NCI-H2081 (cell line): Measurements from ENCODE around the gene AGAP3.

ENCODE experiments used
- DNase-seq, 2 experiments: peaks; one replicate each; lab custom pipeline; 2025; lab: John Stamatoyannopoulos, UW

Gene AGAP3

GRCh38 chr7:151110236-151110940, 24.1 kb downstream of the AGAP3 start:
- no peak for DNase-seq

DNA sequence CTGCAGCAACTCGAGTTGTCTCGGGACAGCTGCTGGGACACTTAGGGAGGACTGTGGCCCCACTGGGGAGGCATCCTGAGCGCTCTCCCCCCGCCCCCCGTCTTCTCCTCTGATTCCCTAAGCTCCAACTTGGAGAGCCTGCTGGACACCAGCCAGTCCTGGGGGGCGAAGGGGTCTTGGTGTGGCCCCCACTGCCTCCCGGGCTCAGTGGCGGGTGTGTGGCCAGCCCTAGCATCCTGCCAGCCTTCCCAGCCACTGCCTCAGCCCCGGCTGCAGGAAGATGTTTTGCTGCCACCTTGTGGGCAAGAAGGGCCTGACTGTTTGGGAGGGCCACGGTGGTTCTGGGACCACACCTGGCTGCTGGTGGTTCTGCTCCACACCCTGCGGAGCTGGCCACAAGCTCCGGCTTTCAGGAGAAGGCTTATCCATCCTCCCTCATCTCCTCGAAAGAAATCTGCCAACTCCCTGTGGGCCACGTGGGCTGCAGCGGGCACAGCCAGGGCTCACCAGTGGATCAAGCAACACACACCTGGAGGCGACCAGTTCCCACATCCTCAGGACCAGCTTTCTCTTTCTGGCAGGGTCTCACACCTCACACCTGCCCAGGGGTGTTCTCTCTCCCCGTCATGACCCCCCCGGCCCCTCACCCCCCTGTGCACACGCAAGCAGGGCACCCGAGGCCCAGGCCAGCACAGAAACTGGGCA, 24.8 kb downstream of the AGAP3 start:
- DNase-seq, result peak; percentile 64 to 70

DNA sequence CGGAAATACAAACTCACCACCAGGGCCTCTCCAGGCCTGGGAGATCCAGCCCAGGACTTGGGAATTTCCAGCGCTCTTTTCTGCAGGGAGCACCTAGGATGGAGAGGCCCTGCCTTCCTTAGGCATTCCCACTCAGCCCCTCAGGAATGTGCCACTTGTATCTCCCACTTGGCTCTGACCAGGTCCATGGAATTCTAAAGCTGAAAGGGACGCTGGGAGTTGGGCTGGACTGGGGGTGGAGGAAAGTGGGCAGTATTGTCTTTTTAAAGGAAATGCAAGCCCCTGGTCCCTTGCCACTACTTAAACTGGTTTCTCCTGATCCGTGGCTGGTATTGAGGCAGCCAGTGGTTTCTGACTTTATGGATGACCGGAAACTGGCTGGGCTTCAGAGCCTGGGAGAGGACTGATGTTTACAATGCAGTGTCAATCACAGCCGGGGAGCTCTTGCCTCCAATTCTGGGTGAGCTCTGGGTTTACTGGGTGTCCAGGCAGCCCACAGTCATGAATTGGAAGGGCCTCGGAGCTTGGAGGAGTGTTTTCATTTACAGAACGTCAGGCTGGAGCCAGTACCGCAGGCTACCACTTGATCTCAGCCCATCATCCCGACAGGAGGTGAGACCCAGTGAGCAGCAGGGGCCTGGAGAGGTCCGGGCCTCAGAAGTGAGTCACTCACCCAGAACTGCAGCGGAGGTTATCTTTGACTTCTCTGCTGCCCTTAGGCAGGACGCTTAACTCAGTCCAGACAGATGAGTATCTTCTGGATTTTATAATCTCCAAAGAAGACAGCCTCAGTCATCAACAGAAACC, 27.3 kb downstream of the AGAP3 start:
- DNase-seq, result no peak

- no peak for DNase-seq
Observed at GRCh38 chr7:151114151-151115090, 28.1 kb downstream of the AGAP3 start.

DNA sequence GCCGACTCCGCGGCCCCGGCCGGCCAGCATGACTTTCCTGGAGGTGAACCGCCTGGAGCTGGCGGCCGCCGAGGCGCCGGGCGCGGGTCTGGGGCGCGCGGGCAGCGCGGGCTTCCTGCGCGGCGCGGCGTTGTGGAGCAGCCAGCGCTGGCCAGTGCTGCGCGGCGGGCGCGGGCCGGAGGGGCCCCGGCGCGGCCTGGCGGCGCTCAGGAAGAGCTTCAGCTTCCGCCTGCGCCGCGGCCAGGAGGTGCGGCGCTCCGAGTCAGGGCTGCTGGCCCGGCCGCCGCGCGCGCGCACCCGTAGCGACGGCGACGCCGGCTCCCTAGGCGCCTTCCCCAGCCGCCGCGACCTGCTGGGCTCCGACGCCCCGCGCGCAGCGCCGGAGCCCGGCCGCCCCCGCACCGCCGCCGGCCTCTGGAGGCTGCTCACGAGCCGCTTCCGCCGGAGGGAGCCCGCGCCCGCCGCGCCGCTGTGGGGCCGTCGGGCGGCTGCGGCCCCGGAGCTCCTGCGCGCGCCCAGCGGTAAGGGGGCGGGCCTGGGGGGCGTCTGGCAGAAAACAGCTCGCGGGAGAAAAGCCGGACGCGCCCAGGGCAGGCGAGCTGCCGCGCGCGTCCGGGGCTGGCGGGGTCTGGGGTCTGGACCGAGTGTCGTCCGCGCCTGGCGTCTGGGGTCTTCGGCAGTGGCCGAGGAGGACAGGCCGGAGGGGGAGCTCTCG, 29.0 kb downstream of the AGAP3 start:
- DNase-seq, result no peak

DNA sequence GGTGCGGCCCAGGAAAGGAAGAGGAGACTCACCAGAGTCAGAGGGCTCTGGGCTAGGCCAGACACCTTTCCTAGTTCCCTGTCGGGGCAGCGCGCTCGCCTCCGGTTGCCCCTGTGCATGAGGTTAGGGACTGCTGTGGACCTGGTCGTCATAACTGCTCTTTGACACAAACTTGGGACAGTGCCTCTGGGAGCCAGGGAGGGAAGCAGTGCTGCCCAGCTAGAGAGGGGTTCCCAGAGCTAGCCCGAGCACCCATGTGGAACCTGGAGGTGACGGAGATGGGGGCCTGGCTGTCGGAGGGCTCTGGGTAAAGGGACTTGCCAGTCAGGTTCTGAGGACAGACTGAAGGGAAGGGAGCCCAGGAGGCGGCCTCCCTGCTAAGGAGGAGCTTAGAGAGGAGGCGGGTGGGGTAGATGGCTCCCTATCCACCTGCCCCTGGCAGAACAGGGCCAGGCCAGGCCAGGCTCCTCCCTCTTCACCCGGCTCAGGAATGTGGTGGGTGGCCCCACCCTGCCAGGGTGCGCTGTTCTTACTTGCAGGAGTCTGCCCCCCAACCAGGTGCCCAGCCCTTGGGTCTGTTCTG, 29.7 kb downstream of the AGAP3 start:
- no peak for DNase-seq

GRCh38 chr7:151116603-151117440, 30.5 kb downstream of the AGAP3 start:
- DNase-seq, result no peak

- DNase-seq, result no peak
Observed at GRCh38 chr7:151117565-151117964, 31.3 kb downstream of the AGAP3 start.

DNA sequence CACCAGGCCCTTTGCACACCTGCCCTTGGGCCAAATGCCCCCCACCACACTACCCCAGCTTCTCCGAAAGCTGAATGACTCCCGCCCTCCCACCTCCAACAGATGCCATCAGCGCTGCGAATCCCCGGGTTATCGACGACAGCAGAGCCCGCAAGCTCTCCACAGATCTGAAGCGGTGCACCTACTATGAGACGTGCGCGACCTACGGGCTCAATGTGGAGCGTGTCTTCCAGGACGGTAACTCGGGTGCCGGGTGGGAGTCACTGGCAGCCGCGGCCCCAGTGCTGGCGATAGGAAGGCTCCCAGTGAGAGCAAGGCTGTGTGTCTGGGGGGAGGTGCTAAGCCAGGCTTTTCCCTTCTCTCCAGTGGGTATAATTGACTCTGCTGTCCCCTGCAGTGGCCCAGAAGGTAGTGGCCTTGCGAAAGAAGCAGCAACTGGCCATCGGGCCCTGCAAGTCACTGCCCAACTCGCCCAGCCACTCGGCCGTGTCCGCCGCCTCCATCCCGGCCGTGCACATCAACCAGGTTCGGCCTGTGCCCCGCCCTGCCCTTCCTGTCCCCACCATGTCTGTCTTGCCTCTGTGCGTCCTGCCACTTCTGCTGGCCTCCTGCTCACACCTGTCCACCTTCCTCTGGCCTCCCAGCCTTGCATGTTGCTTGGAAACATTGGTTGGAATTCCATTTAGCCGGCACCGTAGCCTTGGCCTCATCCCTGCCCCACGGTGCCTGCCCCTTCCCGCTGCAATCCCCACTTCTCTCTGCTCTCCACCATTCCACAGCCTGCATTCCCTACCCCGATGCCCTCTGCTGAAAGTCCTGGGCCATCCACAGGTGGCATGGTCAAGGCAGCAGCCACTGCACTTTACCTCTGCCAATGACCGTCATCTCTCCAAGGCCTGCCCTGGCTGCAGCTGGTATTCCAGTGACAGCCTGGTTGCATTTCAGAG, 32.1 kb downstream of the AGAP3 start:
- no peak for DNase-seq

DNA sequence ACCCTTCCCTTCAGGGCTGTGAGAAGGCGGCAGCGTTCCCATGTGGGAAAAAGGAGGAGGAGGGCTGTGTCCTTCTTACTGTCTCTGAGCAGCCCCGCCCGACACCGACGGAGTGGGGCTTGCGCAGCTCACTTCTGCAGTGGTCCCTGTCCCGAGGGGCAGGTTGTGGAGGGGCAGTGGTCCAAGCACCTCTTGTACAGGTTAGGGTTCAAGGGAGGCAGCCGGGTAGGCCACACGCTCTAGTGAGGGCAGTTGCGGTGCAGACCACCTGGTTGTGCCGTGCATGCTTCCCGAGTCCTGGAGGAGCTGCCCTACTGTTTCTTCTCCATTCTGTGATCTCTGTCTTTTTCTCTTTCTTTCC, 32.8 kb downstream of the AGAP3 start:
- no peak for DNase-seq

GRCh38 chr7:151119902-151120301, 33.6 kb downstream of the AGAP3 start:
- no peak for DNase-seq

- DNase-seq, result no peak
Observed at GRCh38 chr7:151120896-151121295, 34.6 kb downstream of the AGAP3 start.

GRCh38 chr7:151121380-151122170, 35.3 kb downstream of the AGAP3 start:
- DNase-seq, result no peak

- no peak for DNase-seq
Observed at GRCh38 chr7:151122276-151122675, 36.0 kb downstream of the AGAP3 start.

- no peak for DNase-seq
Observed at GRCh38 chr7:151122796-151123157, 36.5 kb downstream of the AGAP3 start.

DNA sequence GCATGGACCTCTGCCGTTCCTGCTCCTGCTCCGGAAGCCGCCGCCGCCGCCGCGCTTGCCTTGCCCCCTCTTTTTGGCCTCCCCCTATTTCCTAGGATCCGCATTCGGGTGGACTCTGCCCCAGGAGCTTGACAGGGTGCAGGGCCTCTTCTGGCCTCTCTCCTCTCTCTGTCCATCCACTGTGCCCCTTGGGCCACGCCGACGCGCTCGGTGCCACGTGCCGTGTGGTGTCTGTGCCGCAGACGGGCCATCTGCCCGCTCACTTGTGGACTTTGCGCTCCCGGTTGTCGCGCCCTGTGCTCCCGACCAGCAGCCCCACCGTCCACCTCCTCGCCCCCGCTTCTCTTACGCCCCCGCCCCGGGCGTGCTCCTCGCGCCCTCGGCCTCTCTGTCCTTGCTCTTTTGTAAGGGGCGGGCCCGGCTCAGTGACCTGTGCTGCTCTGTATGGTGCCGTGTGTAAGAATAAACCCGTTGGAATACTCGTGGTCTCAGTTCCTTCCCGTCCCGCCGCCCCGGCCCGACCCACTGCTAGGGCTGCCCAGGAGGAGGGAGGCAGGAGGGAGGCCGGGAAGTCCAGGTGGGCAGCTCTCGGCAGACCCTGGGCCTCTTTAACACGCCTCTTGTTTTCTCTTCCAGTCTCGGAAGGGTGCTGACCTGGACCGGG, 37.0 kb downstream of the AGAP3 start:
- no peak for DNase-seq

DNA sequence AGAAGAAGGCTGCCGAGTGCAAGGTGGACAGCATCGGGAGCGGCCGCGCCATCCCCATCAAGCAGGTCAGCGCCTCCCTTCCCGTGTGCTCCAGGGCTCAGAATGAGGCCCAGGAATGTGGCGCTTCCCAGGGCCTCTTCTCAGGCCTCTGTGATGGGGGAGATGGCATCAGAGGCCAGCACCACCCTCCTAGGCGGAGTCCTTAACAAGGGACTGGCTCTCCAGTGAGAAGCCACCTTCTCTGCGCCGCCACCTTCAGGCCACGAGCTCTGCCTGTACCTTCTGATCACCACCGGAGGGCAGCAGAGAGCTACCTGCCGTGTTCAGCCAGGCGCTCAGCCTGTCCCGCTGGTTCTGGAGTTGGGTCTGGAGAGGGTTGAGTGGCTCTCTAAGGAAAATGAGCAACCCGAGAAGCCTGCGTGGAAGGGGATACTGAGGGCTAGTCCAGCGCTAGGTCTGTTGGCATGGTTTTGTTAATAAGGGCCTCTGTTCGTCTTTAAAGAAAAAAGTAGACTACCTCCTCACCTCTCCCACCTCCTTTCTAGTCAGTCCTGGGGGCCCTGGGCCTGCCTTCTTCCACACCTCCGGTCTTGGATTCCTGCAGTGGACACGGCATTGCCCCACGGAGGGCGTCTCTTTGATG, 37.7 kb downstream of the AGAP3 start:
- DNase-seq, result peak; percentile 53 to 68
